ENCODE results near the gene MAP3K7. TPM values are rescaled to one million over a fixed set of nuclear protein-coding genes. Genes with fewer than 3 reads are reported as not detected.

Gene MAP3K7
- total and polyA plus RNA-seq, 2 of the 8 experiments (the other 6 are each of a cell fraction or from before 2014, with no cell fraction given), result 27.3 to 34.8 TPM

DNA sequence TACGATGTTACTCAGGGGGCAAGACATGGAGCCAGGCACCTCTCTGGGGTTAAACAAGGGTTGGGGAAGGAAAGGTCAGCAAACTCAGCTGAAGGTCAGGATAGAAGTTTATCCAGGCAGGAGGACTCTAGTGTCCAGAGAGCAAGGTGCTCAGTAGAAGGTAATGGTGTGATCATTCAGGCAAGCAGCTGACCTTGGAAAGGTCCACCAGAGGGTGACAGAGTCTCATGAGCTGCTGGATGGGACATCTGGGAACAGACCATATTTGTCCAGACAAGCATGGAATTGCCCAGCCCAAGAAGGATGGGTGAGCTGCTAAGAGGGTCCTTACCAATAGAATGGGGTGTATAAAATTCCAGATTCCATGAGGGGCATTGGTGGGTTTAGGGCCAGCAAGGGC lies 89.5 kb downstream of the MAP3K7 start (continued):
- no peak for TF ChIP-seq BACH1 (IDR thresholded peaks at IDR 0.05; ENCODE audit: low read length)
- TF ChIP-seq POU5F1 (IDR thresholded peaks at IDR 0.05; ENCODE audit: low read depth, low read length), result no peak

All from H1 (cell line).